Naive thymus-derived CD4-positive, alpha-beta T cell (primary cell): ENCODE data around the gene ZMYND11. TPM values are rescaled to one million over a fixed set of nuclear protein-coding genes. Genes with fewer than 3 reads are reported as not detected.

Experiments used
- ATAC-seq: fragments of 150-1000 bp; cut with Tn5 transposase; 2 replicates; pipeline ENCODE4 v1.10.0; 2021; ENCODE audit warnings: mild to moderate bottlenecking, moderate library complexity
- CTCF ChIA-PET: fragments of 350-600 bp; sonication (Branson Sonifier 250); formaldehyde crosslinking; loops from one replicate; lab custom pipeline; 2021; ENCODE audit warnings: antibody characterized with exemption; lab: Charles Lee
- POLR2A ChIA-PET: fragments of 350-600 bp; sonication (Branson Sonifier 250); formaldehyde crosslinking; loops from one replicate; lab custom pipeline; 2021; ENCODE audit warnings: antibody characterized with exemption, inconsistent platforms; lab: Charles Lee
- DNase-seq, 9 donors: peaks; one replicate each; pipeline versions ENCODE4 v3.0.0 to v3.0.0-alpha.2; 2020 to 2022; ENCODE audit warnings: mixed read lengths in 1 of 9
- H3K27ac ChIP-seq: one replicate; pipeline ENCODE4 v1.7.0; 2013; ENCODE audit warnings: mild to moderate bottlenecking, low read depth, low read length, moderate library complexity
- H3K27me3 ChIP-seq, 2 donors: one replicate each; pipeline ENCODE4 v1.7.0; 2013; ENCODE audit warnings: low read length in 2 of 2, mild to moderate bottlenecking in 2 of 2, moderate library complexity in 2 of 2; ENCODE audit not compliant: control insufficient read depth in 2 of 2, insufficient read depth in 2 of 2
- H3K36me3 ChIP-seq, 3 experiments: 1 replicate in 2 of 3; 2 replicates in 1 of 3; pipeline ENCODE4 v1.7.0; 2013; ENCODE audit warnings: low read length in 3 of 3, mild to moderate bottlenecking in 3 of 3, moderate library complexity in 1 of 3; ENCODE audit not compliant: insufficient read depth in 3 of 3, control insufficient read depth in 2 of 3
- H3K4me1 ChIP-seq, 2 donors: one replicate each; pipeline ENCODE4 v1.7.0; 2013; ENCODE audit warnings: low read length in 2 of 2, mild to moderate bottlenecking in 2 of 2, moderate library complexity in 1 of 2; ENCODE audit not compliant: control insufficient read depth in 2 of 2, insufficient read depth in 2 of 2
- H3K4me3 ChIP-seq: 2 replicates; pipeline ENCODE4 v1.7.0; 2013; ENCODE audit warnings: mild to moderate bottlenecking, low read length
- H3K9me3 ChIP-seq, 3 experiments: 1 replicate in 2 of 3; 2 replicates in 1 of 3; pipeline ENCODE4 v1.7.0; 2013; ENCODE audit warnings: low read length in 3 of 3; ENCODE audit not compliant: control insufficient read depth in 2 of 3
- H3K27ac Mint-ChIP-seq, 9 donors: one replicate each; pipeline ENCODE4 v1.8.0; 2020 to 2022; ENCODE audit warnings: mixed read lengths in 9 of 9, mild to moderate bottlenecking in 8 of 9, moderate library complexity in 5 of 9, inconsistent platforms in 2 of 9
- H3K27me3 Mint-ChIP-seq, 5 donors: one replicate each; pipeline ENCODE4 v1.8.0; 2021 to 2022; ENCODE audit warnings: mixed read lengths in 5 of 5, mild to moderate bottlenecking in 1 of 5
- H3K36me3 Mint-ChIP-seq, 5 donors: one replicate each; pipeline ENCODE4 v1.8.0; 2020 to 2022; ENCODE audit warnings: mixed read lengths in 5 of 5, mild to moderate bottlenecking in 3 of 5, inconsistent platforms in 1 of 5
- H3K4me1 Mint-ChIP-seq, 7 donors: one replicate each; pipeline ENCODE4 v1.8.0; 2020 to 2022; ENCODE audit warnings: mixed read lengths in 7 of 7, mild to moderate bottlenecking in 3 of 7, inconsistent platforms in 1 of 7
- H3K4me3 Mint-ChIP-seq, 10 donors: one replicate each; pipeline ENCODE4 v1.8.0; 2020 to 2022; ENCODE audit warnings: mild to moderate bottlenecking in 10 of 10, mixed read lengths in 10 of 10, moderate library complexity in 6 of 10, inconsistent platforms in 2 of 10
- H3K9me3 Mint-ChIP-seq, 11 donors: one replicate each; pipeline ENCODE4 v1.8.0; 2020 to 2022; ENCODE audit warnings: mixed read lengths in 11 of 11, mild to moderate bottlenecking in 4 of 11, inconsistent platforms in 1 of 11, moderate library complexity in 1 of 11
- intact Hi-C, 2 donors: fragments of 100-400 bp; cut with micrococcal nuclease; formaldehyde crosslinking; loops; one replicate each; pipeline ENCODE4 v1.15.1; 2023
- polyA plus RNA-seq, 2 donors: library from polyadenylated mRNA; unstranded; fragments of 300-500 nt; fragmentation: Illumina TruSeq; gene quantifications; one replicate each; pipeline ENCODE4 v1.2.3, GENCODE V29; 2021
- total RNA-seq, 6 experiments: library from RNA in 5 of 6; stranded (reverse) in 5 of 6; gene quantifications; 1 replicate in 5 of 6; 2 replicates in 1 of 6; pipeline ENCODE4 v1.2.3 and lab custom pipeline; 2021 to 2026

ZMYND11 gene
- total and polyA plus RNA-seq, 7 experiments from 2014 or later: 25.7 to 63.1 (median 41.9) TPM

DNA sequence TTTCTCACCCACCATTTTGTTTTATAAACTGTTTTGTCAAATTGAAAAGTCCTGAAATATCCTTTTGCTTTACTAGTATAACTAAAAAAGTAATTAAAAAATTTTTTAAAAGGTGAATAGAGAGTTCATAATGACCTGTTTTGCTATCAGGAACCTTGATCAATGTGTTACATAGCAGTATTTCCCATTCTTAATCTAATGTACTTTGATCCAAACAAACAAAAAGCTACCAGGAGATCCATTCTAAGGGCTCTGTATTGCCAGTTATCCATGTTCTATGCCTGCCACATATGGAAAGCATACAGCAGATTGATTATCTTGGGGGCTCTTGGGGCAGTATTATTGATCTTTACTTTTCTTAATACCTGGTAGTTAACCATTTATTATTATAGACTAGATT lies 32.1 kb downstream of the ZMYND11 start:
- no peak overlapping the region for H3K4me3 ChIP-seq
- Mint-ChIP-seq H3K27ac (no peak overlapping the region), H3K4me3 (no peak overlapping the region), H3K27me3 (no peaks in the 10 kb centered on the region), H3K36me3 (peaks cover 8 to 46% (median 41%) of the 10 kb centered on the region in 5 donors), H3K9me3 (peaks cover 2 to 50% (median 16%) of the 10 kb centered on the region in 11 donors), H3K4me1 (peaks cover 0 to 39% (median 28%) of the 10 kb centered on the region in 7 donors)
- peaks cover 0 to 7% (median 4%) of the 10 kb centered on the region in 3 experiments for H3K9me3 ChIP-seq
- no peaks in the 10 kb centered on the region for H3K4me1 ChIP-seq
- ChIA-PET CTCF (no interaction called here), POLR2A (no interaction called here)
- no peaks in the 10 kb centered on the region for H3K27me3 ChIP-seq
- H3K36me3 ChIP-seq: no peaks in the 10 kb centered on the region
- ATAC-seq (no peak), DNase-seq (no peak)
- intact Hi-C loops: no loop called here
- no peak overlapping the region for H3K27ac ChIP-seq

DNA sequence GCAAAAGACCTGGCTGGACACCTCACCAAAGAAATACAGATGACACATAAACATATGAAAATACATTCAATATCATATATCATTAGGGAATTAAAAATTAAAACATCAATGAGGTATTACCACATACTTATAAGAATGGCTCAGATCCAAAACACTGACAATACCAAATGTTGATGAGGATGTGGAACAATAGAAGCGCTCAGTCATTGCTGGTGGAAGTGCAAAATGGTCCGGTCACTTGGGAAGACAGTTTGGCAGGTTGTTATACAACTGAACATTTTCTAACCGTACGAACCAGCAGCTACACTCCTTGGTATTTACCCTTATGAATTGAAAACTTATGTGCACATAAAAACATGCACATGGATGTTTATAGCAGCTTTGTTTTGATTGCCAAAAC lies 38.5 kb downstream of the ZMYND11 start:
- H3K27me3 ChIP-seq: no peaks in the 10 kb centered on the region
- no peaks in the 10 kb centered on the region for H3K36me3 ChIP-seq
- H3K9me3 ChIP-seq: peaks cover 0 to 6% (median 4%) of the 10 kb centered on the region in 3 experiments
- ATAC-seq: no peak
- Mint-ChIP-seq H3K27me3 (no peaks in the 10 kb centered on the region), H3K4me3 (no peak overlapping the region), H3K9me3 (peaks cover 0 to 30% (median 8%) of the 10 kb centered on the region in 11 donors), H3K4me1 (peaks cover 3 to 46% (median 20%) of the 10 kb centered on the region in 7 donors), H3K27ac (no peak overlapping the region), H3K36me3 (peaks cover 0 to 20% (median 12%) of the 10 kb centered on the region in 5 donors)
- ChIA-PET POLR2A (interaction anchor here (0.6 kb wide), 1 partner anchor 66 kb away, joined by 5 read pairs; no protein-coding TSS in a partner anchor), CTCF (no interaction called here)
- H3K4me3 ChIP-seq: no peak overlapping the region
- DNase-seq: no peak
- H3K27ac ChIP-seq: no peak overlapping the region
- intact Hi-C loops: no loop called here
- H3K4me1 ChIP-seq: no peaks in the 10 kb centered on the region

DNA sequence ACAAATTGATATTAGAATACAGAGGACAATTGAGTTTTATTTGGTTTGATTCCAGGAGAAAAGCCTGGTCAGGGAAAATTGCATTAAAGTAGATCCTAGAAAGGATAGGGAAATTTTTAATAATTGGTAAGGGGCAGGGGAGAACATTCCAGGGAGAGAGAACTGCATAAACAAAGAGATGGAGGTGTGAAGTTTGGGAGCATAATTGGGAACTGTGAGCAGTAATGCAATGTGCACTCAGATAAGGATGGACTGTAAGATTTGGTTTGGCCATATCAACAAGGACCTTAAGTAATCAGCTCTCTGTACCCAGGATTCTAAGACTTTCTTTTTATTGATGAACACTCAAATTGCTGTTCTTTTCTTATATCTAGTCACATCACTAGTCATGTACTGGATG lies 41.4 kb downstream of the ZMYND11 start:
- Mint-ChIP-seq H3K9me3 (peaks cover 0 to 6% (median 0%) of the 10 kb centered on the region in 11 donors), H3K4me1 (peaks cover 0 to 39% (median 13%) of the 10 kb centered on the region in 7 donors), H3K27ac (peak overlapping the region in 1 of 9 donors; percentile 12), H3K27me3 (no peaks in the 10 kb centered on the region), H3K4me3 (no peak overlapping the region), H3K36me3 (peaks cover 3 to 14% (median 10%) of the 10 kb centered on the region in 5 donors)
- peaks cover 0 to 9% (median 0%) of the 10 kb centered on the region in 3 experiments for H3K36me3 ChIP-seq
- ATAC-seq (no peak), DNase-seq (no peak)
- H3K4me1 ChIP-seq: no peaks in the 10 kb centered on the region
- no peaks in the 10 kb centered on the region for H3K9me3 ChIP-seq
- no peak overlapping the region for H3K4me3 ChIP-seq
- H3K27me3 ChIP-seq: no peaks in the 10 kb centered on the region
- no peak overlapping the region for H3K27ac ChIP-seq
- intact Hi-C loops: loop anchor here in 1 of 2 donors (5.0 kb wide), 1 partner anchor 336 kb away; no protein-coding TSS in a partner anchor
- POLR2A ChIA-PET: no interaction called here
- CTCF ChIA-PET: no interaction called here

DNA sequence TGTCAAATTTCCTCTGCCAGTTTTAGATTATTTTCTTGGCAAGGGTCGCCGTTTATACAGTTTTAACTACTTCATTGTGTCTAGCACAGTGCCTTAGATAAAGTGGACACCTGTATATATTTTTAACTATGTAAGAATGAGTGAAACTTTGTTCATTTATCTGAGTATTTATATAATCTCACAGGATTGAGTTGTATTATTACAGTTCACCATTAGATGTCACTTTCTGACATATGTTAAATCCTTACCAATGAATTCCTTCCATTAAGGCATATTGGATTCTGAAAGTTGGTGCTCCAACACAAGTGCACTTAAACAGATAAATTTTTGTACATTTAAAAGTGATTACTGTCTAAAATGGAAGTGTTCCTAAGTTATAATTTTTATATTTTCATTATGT lies 43.0 kb downstream of the ZMYND11 start:
- Histone ChIP-seq H3K27ac (no peak overlapping the region), H3K36me3 (peaks cover 0 to 12% (median 0%) of the 10 kb centered on the region in 3 experiments), H3K27me3 (no peaks in the 10 kb centered on the region), H3K4me1 (no peaks in the 10 kb centered on the region), H3K9me3 (no peaks in the 10 kb centered on the region), H3K4me3 (no peak overlapping the region)
- H3K27me3 Mint-ChIP-seq: no peaks in the 10 kb centered on the region
- intact Hi-C loops: loop anchor here in 1 of 2 donors (1.0 to 5.0 kb wide), 2 partner anchors 292 to 334 kb away; no protein-coding TSS in a partner anchor
- CTCF ChIA-PET: no interaction called here
- peaks cover 0 to 34% (median 15%) of the 10 kb centered on the region in 7 donors for H3K4me1 Mint-ChIP-seq
- no peak overlapping the region for H3K4me3 Mint-ChIP-seq
- DNase-seq (peak in 4 of 9 donors; percentile 2 to 11 (median 8)), ATAC-seq (peak; percentile 34)
- peaks cover 0 to 2% (median 0%) of the 10 kb centered on the region in 11 donors for H3K9me3 Mint-ChIP-seq
- peaks cover 6 to 24% (median 18%) of the 10 kb centered on the region in 5 donors for H3K36me3 Mint-ChIP-seq
- POLR2A ChIA-PET: no interaction called here
- peak overlapping the region in 1 of 9 donors; percentile 56 for H3K27ac Mint-ChIP-seq

DNA sequence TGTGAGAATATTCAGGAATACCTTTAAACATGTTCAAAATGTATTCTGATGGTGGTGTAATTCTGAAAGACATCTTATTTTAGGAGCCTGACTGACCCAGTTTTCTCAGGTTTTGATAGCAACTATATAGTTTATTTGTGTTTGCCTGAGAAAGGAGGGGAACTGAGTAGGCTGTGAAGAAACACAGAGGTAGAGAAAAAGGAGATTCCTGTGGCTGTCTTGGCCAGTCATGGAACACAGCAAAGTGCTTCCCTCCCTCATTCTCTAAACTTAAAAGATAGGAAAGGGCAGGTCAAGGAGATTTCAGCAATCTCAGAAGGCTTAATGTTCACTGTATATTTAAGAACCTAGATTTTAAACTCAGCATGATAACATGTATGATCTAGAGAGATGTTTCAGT lies 43.5 kb downstream of the ZMYND11 start:
- Mint-ChIP-seq H3K4me1 (peaks cover 0 to 32% (median 17%) of the 10 kb centered on the region in 7 donors), H3K27me3 (no peaks in the 10 kb centered on the region), H3K27ac (no peak overlapping the region), H3K4me3 (no peak overlapping the region), H3K9me3 (peaks cover 0 to 6% (median 0%) of the 10 kb centered on the region in 11 donors), H3K36me3 (peaks cover 11 to 29% (median 22%) of the 10 kb centered on the region in 5 donors)
- ChIA-PET CTCF (no interaction called here), POLR2A (no interaction called here)
- H3K27ac ChIP-seq: no peak overlapping the region
- DNase-seq: no peak
- H3K36me3 ChIP-seq: peaks cover 0 to 18% (median 0%) of the 10 kb centered on the region in 3 experiments
- intact Hi-C loops: loop anchor here in 1 of 2 donors (1.0 to 5.0 kb wide), 2 partner anchors 292 to 334 kb away; no protein-coding TSS in a partner anchor
- H3K27me3 ChIP-seq: no peaks in the 10 kb centered on the region
- H3K9me3 ChIP-seq: no peaks in the 10 kb centered on the region
- H3K4me3 ChIP-seq: no peak overlapping the region
- no peak for ATAC-seq
- no peaks in the 10 kb centered on the region for H3K4me1 ChIP-seq

DNA sequence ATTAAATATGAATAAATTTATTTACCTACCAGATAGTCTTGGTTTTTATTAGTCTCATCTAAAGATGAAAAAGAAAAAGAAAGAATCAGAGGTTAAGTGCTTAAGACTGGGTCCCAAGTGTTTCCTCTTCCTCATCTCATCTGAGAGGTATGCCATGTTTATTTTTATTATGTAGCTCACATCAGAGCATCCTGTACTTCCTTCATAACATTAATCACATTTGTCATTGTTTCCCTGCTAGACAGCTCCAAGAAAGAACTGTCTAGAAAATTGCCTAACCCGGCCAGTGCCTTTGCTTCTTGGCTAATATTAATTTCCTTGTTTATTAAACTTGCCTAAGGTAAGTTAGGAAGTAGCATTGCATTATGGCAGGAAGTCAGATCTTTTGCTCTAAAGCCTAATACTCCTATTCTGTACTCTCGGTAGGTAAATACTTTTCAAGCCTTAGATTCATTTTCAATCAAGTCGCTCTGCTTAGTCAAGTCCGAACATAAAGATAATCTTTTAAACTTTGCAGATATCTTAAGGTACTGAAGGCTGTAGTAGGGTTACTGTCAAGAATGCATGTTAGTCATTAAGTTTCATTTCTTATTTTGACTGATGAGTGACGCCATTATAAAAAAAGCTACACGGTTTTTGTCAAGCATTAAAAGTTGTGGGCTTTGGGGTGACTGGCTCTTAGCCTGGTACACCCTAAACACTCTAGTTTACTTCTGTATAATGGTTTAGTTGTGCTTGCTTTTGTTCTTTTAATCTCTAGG lies 47.4 kb downstream of the ZMYND11 start:
- ATAC-seq: no peak
- Mint-ChIP-seq H3K36me3 (peaks cover 21 to 47% (median 38%) of the 10 kb centered on the region in 5 donors), H3K4me1 (peaks cover 2 to 14% (median 8%) of the 10 kb centered on the region in 7 donors), H3K4me3 (no peak overlapping the region), H3K27me3 (no peaks in the 10 kb centered on the region), H3K27ac (peak overlapping the region in 3 of 9 donors; percentile 38 to 43 (median 40)), H3K9me3 (peaks cover 0 to 14% (median 7%) of the 10 kb centered on the region in 11 donors)
- H3K4me1 ChIP-seq: no peaks in the 10 kb centered on the region
- H3K4me3 ChIP-seq: no peak overlapping the region
- no peak for DNase-seq
- H3K9me3 ChIP-seq: no peaks in the 10 kb centered on the region
- CTCF ChIA-PET: no interaction called here
- intact Hi-C loops: loop anchor here in 1 of 2 donors (2.0 kb wide), 1 partner anchor 54 kb away; no protein-coding TSS in a partner anchor
- no peaks in the 10 kb centered on the region for H3K27me3 ChIP-seq
- H3K27ac ChIP-seq: no peak overlapping the region
- POLR2A ChIA-PET: no interaction called here
- H3K36me3 ChIP-seq: peaks cover 0 to 20% (median 0%) of the 10 kb centered on the region in 3 experiments
